Activated CD4-positive, alpha-beta T cell treated with anti-CD3 and anti-CD28 coated beads for 4 hours (primary cell): ENCODE results near the gene MAPKAPK3.
A peak's percentile ranks its signal among the peaks of the same experiment; 100 is the strongest.

Experiments
- DNase-seq, 2 donors: peaks; one replicate each; pipeline ENCODE4 v3.0.0-alpha.2; 2020

The MAPKAPK3 gene

DNA sequence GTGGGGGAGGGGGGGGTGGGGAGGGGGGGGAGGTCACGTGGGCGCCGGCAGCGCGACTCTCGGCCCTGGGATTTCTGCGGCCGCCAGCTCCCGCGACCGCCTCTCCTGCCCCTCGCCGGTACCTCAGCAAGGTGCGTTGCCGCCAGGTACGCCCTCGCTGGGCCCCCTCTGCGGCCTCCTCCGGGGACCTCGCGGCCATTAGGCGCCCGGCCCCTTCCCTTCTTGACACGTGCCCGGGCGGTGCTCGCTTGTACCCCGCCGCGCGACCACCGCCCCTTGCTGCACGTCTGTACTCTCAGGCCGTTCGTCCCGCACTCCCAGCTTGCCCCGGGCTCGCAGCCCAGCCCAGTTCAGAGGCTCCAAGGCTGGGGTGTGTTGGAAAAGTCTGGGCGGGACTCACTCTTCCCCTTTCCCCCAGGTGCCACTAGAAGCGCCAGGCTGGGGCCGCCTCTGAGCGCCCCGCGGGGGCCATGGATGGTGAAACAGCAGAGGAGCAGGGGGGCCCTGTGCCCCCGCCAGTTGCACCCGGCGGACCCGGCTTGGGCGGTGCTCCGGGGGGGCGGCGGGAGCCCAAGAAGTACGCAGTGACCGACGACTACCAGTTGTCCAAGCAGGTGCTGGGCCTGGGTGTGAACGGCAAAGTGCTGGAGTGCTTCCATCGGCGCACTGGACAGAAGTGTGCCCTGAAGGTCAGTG, at the start of gene MAPKAPK3:
Gene MAPKAPK3, plus strand, starts transcription at position 56 of the 696 bp plus-strand sequence. Its CDS starts 415 bp downstream, at position 471.
- peak in 1 of 2 donors; percentile 46 for DNase-seq

DNA sequence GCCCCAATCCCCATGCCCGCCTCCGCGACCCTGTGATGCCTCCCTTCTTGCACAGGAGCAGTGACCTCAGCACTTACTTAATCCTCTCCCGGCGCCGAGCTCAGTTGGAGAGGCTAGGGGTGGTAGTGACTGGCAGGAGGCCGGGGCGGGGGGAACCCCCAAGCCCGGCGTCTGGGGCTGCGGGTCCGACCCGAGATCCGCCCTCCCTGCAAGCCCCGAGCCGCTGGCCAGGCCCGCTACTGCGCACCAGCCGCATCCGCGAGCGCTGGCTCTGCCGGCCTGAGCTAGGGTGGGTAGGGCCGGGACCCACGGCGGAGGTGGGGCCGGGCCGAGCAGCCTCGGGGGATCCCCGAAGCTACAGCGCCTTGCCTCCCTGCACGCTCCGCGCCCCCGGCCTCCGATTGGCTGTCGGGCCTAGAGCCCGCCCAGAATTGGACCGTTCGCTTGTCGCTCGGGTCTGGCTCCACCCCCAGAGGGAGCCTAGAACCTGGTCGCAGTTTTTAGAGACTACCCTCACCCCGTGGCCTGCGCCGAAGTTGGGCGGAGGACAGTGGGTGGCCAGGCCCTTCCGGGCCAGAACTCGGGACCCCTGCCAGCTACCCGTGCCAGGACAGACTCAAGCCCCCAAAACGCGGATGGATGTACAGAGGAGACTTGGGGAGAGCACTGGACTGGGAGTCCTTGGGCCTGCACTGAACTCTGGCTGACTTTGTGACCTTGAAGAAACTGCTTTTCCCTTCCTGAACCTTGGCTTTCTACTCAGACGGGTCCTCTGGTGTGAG, 49.4 kb upstream of the MAPKAPK3 start, which contains the start of gene C3orf18:
Gene C3orf18, minus strand, starts transcription at position 362 of the 782 bp plus-strand sequence. CDS start 2,048 bp downstream, outside the sequence.
- DNase-seq: peak; percentile 93 to 94

- peak; percentile 91 to 97 for DNase-seq
These were observed 47.8 kb upstream of the MAPKAPK3 start, which contains the start of gene HEMK1 for GRCh38 chr3:50568947-50569749. Gene HEMK1 (plus strand): TSS chr3:50569522. CDS start chr3:50571105, 1,583 bp downstream.

DNA sequence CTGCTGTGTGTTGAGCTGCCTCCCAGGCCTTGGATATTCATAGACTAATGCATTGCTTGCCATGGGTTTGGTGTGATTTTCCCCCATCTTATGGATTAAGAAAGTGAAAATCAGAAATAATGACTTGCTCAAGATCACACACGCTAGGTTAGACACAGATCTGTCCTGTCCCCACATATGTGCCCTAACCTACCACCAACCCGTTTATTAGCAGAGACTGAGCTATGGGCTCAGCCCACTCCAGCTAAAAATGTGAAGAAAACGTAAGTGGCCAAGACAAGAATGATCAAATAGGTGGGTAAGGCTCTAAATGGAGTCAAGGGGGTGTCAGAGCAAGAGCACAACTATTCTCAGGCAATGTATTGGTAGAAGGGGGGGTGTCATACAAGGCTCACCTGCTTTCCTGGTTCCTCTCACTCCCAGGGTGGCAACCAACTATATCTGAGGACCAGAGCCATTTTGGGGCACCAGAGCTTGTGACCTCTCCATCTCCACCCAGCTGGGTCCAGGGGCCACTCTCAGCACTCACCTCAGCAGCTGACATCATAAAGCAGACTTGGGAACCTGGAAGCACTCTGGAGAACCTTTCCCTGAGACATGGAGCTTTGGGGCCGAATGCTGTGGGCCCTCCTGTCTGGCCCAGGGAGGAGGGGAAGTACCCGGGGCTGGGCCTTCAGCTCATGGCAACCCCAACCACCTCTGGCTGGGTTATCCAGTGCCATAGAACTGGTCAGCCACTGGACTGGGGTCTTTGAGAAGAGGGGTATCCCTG, 46.3 kb upstream of the MAPKAPK3 start:
- no peak for DNase-seq

- DNase-seq: no peak
These were observed 45.5 kb upstream of the MAPKAPK3 start for GRCh38 chr3:50571486-50571885.

DNA sequence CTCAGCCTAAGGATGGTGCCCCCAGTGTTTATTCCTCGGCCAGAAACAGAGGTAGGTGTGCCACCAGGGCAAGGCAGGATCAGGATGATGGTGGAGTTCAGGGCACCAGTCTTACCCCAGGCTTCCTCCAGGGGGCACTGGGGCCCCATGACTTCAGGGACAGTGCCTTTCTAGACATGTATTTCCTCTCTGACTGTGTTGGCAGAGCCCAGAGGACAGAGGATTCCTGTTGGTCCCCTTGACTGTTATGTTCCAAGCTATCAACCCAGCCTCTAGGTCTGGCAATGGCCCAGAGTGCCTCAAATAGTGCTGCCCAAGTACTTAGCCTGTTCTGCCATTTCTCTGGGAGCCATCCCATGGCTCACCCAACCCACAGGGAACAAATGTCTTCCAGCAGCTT, 44.8 kb upstream of the MAPKAPK3 start:
- DNase-seq: peak; percentile 78 to 84

DNA sequence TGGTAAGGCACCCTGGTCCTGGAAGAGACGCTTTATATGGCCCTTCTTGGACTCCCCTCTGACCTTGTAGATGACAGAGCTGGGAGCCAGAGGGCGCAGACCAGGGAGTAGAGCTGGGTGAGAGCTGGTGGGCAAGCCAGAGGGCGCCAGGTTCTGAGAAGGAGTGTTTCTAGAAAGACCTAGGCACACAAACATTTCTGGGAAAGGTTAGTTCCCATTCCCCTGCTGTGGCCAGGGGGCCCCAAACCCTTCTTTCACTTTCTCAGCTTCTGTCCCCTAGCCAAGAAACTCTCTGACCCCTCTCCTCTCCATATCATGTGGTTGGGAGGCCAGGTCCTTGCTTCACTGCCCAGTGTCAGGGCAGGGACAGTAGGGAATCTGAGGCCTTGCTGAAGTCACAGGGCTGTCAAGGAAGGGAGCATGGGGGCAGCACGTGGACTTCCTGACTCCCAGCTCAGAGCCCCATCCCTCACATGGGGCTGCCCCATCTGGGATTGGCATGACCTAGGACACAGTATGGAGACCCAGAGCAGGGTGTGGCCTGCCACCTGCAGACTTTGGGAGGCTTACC, 44.1 kb upstream of the MAPKAPK3 start:
- DNase-seq: peak; percentile 39 to 41

GRCh38 chr3:50573566-50574443, 43.1 kb upstream of the MAPKAPK3 start:
- peak; percentile 75 to 79 for DNase-seq

- no peak for DNase-seq
These were observed 42.5 kb upstream of the MAPKAPK3 start for GRCh38 chr3:50574444-50574831.

DNA sequence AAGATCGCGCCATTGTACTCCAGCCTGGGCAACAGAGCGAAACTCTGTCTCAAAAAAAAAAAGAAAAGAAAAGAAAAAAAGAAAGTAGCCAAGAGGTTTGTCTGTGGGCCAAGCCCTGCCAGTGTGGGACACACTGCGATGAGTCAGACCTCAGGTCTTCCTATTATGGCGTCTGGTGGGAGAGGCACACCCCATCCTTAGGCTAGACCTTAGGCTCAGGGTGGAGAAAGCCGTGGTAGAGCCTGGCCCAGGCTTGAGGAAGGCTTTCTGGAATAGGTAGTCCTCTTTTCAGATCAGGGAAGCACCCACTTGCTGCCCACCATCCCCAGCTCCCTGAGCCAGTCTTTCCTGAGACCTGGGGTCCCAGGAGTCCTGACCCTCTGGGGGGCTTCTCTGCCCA, 41.6 kb upstream of the MAPKAPK3 start:
- no peak for DNase-seq

DNA sequence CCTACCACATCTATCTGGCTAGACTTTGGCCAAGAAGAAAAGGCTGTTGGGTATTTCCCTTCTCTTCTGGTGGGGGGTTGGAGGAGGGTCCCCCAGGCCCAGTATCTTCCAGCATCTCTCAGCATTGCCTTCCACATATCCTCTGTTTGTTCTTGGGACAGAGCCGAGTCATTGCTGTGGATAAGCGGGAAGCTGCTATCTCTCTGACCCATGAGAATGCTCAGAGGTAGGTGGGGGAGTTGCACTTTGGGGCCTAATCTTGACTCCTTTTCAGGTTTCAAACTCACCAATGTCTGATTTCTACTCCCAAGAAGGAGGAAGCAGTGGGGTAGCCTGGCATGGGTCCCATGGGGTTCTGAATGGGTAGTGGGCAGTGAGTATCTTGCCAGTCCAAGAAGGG, 39.6 kb upstream of the MAPKAPK3 start:
- DNase-seq: no peak

- DNase-seq: no peak
These were observed 36.1 kb upstream of the MAPKAPK3 start for GRCh38 chr3:50580683-50581458.

DNA sequence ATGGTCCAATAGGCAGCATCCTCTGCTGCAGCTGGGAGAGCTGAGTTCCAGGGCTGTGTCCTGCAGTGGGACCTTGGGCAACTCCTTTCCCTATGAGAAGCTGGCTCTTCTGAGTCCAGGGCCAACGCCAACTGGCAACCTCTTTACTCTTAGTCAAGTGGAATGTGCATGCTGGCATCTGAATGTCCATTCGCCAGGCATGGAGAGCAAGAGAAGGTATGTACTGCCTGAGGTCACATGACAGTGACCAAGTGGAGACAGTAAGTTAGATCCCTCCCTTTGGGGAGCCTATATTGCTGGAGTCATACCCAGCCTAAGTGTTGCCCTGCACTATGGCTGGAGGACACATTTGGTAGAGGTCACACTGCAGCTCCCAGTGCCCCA, 35.5 kb upstream of the MAPKAPK3 start:
- DNase-seq: no peak

GRCh38 chr3:50582083-50582482, 34.9 kb upstream of the MAPKAPK3 start:
- no peak for DNase-seq

- DNase-seq: no peak
These were observed 33.1 kb upstream of the MAPKAPK3 start for GRCh38 chr3:50583897-50584296.

DNA sequence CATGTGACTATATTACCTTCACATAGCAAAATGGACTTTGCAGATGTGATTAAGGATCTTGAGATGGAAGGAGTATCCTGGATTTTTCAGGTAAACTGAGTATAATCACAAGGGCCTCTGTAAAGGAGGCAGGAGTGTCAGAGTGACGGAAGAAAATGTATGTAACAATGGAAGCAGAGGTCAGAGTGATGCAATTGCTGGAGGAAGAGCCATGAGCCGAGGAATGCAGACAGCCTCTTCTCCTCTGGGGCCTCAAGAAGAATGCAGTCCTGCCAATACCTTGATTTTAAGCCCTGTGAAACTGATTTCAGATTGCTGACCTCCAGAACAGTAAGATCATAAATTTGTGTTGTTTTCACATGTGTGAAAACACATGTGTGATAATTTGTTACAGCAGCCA, 32.6 kb upstream of the MAPKAPK3 start:
- DNase-seq: no peak

DNA sequence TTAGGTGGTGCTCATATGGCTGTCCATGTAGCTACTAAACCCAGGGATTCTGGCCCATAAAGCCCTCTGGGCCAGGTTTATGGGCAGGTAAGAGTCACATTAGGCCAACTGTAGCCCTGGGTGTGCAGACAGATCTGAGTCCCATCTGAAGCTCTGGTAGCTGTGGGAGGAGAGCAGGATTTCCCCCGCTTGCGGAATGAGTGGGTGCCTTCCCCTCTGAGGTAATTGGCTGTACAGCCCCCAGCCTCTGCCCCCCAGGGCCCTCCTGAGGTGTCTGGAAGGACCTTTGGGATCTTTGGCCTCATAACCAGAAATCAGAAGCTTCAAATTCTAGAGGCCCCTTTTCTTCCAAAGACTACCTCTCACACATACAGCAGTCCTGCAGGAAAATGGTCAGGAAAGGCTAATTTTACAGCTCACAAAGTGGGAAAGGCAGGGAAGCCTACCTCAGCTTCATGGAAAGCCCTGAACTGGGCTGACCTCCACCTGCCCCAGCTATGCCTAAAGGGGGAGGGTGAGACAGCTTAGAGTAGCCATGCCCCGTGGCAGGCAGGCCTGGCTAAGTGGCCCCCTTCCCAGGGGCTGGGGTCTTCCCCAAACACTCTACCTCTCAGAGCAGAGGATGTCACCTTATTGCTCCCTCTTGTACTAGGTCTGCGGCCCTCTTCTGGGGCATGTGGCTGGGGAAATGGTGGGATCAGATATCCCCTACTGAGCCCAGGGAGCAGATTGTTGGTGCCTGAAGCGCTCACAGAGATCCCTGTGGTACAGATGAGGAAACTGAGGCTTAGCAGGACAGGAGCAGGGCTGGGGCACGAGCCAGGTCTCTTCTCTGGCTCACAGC, 30.8 kb upstream of the MAPKAPK3 start:
- DNase-seq: no peak

GRCh38 chr3:50586763-50587070, 30.2 kb upstream of the MAPKAPK3 start:
- DNase-seq: no peak

GRCh38 chr3:50587373-50587772, 29.6 kb upstream of the MAPKAPK3 start:
- DNase-seq: no peak
